Myocyte (in vitro differentiated cells): ENCODE measurements around the gene AGT. TPM values are rescaled to one million over a fixed set of nuclear protein-coding genes. Genes with fewer than 3 reads are reported as not detected.
"Not testable (repeated sequence)": the region's sequence is repeated elsewhere in the genome, so short reads cannot be mapped to it uniquely, and the experiment has no call there.

Source experiments
- DNase-seq: peaks from one replicate; pipeline ENCODE4 v3.0.0-alpha.2; 2012; ENCODE audit warnings: low read depth
- total RNA-seq: library from RNA; depleted of rRNA; stranded (reverse); fragments of >200 nt; gene quantifications from 2 replicates; pipeline ENCODE4 v1.2.3, GENCODE V29; 2014

The AGT gene
- total RNA-seq, 1 donor from 2014 or later: 36.5 TPM

DNA sequence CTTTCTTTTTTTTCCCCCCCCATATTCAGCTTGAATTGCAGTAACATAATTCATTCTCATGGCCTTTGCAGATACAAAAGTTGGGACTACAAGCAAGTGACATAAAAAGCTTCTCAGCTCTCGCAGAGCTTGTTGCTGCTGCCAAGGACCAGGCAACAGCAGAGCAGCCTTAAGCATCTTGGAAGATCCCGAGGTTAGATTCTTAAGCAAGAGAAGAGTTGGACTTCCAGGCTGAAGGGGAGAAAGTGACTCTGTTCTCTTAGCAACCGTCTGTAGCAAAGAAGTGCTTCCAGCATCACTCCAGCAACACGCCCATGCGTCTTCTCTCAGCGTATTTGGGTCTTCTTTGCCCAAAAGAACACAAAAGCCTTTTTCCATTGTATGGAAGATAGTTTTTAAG is 20.7 kb downstream of the AGT start:
- no peak for DNase-seq

DNA sequence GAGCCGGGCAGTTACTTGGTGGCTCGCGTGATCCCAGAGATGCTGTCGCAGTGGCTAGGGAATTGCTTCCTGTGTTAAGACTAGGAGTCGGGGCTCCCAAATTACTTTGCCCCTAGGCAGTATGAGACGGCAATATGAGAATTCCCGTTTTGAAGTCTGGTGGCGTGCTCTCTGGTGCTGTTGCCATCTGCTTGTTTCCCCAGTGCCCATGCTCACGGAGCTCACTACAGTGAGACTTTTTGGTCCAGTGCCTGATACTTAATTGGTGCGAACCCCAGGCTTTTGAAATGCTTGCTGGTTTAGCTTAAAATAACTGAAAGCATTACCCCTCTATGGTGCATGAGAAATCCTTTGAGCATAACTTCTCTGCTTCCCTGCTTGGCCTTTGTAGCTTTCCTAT is 22.3 kb downstream of the AGT start:
- DNase-seq: no peak

DNA sequence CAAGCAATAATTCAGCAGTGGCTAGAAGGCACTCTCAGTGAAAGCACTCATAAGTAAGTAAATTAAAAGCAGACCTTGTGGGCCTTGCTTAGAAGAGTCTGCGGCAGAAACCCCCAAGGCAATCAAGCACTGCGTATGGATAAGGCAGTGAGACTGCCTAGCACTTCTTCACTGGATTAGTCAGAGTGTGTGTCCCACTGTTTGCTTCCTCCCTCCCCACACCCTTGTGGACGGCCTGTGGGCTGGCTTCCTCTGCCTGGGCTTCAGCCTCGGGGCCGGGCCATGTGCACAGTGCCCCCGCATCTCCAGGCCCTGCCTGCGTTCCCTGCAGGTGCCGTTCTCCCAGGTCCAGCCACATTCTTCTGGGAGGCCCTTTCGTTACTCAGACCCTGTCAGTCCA is 23.8 kb downstream of the AGT start:
- no peak for DNase-seq

DNA sequence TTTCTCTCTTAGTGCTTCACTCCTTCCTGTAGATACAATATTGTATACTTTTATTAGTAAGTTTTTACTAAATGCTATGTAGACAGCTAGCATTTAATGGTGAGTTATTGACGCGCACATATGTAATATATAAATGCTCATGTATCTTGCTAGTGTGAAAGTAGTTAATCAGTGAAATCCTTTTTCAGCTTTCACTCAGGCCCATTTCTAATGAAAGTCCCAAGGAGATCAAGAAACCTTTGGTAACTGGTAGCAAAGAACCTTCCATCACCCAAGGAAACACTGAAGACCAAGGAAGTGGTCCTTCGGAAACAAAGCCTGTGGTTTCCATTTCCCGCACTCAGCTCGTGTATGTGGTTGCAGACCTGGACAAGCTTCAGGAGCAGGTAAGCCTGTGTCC is 27.2 kb downstream of the AGT start:
- DNase-seq: no peak

DNA sequence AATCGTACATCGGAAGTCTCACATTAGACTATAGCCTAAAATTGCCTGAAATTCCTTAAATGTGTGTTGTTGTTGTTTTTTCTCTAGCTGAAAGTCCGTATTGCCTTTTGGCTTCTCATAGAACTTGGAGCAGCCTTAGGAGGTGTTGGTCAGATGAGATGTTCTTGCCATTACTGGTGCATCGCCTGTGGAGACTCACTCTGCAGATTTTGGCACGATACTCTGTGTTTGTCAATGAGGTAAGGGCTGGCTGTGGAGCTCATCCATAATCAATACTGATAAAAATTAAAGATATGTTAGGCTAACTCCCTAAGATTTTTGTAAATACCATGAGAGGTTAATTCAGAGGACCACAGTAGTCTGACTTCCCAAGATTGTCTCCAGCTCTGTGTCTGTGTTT is 28.9 kb downstream of the AGT start:
- DNase-seq: no peak

DNA sequence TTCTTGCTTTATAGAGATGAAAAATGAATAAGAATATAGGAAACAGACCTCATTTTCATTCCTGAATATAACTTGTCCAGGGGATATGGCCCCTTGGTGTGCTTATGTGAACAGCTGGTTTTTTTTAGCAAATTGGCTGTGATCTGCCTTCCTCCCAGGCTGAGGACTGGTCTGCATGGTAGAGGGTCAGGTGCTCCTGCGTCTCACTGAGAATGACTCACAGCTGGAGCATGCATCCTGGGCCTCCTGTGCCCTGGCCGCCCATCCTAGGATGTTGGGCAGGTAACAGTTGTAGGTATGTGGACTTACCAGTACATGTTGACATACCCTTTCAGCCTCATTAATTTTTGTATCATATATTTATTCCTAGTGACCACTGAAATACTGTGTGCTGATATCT is 29.8 kb downstream of the AGT start:
- no peak for DNase-seq

DNA sequence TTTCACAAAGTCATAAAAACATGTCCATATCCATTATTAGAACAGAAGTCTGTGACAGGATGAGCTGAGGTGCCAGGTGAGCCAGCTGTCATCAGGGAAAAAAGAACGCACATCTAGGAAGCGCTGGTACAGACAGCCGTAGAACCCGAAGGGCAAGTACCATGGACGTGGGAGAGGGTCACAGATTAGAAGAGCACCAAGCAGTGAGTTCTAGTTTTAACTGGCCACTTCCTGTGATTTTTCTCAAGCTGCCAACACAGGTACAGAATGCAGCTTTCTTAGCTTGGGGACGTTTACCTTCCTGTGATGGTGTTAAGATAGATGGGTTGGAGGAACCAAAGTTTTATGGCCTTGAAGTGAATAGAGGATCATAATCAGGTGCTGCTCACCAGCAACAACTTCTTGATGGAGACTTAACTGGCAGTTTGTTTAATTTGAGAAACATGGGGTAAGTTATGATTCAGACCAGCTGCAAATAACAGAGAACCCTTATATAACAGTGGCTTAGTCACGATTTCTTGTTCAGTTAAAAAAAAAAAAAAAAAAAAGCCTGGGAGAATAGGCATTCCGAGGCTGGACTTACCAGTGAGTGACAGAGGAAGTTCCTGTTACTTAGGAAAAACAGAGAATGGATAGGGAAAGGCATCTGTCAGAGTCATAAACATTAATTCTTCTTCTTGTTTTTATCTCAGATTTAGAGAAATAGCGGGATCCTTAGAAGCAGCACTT is 30.9 kb downstream of the AGT start:
- DNase-seq: peak; percentile 43

DNA sequence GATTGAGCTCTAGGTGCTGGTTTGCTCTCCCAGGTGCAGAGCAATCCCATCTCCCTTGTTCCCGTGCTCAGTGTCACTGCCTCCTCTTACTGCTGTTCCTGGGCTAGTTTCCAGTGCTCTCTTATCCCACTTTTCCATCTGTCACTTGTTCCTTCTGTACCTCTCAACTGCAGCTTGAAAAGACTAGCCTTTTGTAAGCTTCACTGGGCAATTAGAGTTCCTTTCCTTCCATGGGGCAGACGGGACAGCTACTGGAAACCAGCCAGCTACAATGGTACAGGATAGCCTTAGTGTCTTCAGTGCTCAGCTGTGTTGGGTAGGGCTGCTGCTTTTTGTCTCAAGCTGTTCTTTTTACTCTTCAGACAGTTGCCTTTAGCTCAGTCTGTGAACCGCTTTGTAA is 31.6 kb downstream of the AGT start:
- peak; percentile 39 for DNase-seq

DNA sequence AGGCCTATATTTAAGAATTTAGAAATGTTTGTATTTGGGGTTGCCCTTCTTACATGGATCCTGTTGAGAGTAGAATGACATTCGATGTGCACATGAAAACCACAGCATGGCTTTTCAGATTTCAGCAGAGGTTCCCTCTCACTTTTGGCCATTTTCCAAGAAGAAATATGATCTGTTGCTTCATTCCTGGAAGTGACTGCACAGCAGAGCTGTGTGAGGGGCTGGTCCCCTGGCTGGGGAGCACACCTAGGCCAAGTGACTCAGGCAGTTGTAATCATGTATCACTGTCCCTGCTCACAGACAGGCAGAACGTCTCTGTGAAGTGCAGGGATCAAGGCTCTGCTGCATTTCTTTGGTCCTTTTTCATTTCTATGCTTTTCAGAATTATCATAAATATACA is 32.3 kb downstream of the AGT start:
- DNase-seq: peak; percentile 71

DNA sequence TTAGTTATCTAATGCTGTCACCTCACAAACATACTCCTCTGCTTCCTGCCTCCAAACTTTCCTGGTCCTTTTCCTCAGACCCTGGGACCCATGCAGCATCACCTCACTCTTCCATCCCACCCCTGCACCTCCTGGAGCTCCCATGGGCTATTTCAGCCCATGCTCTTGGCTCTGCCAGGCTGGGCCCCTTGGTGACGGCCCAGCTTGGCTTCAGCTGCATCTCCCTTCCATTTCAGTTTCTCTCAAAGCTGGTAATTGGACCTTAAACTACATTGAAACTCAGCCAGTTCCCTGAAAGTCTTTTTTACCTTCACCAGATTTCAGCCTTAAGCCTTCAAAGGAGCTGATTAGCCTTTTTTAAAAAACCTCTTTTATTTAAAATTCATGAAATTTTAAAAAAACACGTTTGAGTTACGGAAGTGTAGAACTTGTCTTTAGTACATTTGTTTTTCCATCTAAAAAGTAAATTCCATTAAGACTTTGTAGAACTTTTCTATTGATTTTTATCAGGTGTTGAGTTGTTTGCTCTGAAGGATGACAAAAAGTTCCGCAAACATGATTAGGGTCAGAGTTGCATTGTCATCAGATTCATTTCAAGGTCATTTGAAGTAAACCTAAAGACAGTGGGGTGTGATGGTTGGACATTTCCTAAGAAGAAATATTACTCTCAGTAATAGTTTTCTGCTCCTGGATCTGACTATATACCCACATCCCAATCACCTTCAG is 33.5 kb downstream of the AGT start:
- DNase-seq: no peak

DNA sequence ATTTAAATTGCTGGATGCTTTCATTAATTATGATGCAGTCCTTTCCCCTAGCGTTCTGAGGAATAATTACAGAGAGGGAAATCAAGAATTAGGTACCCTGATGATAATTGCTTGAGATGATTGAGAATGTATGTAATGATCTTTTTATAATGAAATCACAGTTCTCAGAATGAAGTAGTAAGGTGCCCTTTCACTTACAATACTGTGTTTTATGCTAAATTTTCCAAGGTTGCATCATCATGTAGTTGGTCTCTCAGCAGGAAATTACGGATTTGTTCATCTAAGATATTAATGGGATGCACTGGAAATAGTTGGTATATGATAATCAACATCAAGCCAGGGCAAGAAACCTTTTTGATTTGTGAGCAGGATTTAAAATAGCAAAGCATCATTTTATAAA is 34.1 kb downstream of the AGT start:
- DNase-seq: no peak

DNA sequence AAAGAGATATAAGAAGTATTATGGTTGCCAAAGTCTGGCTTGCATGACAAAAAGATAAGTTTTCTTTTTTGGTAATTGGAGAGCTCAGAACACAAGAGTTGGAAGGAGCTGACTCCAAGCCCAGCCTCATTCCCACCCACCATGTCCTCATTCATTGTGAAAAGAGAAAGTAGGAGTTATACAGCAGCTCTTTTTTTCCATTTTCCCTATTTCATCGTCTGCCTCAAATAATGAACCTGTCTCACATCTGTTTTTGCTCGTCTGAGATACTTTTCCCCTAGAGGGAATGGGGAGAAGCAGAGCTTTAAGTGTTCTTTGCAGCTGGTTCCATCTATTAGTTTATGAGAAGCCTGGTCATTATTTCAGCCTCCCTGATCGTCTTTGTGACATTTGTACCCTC is 34.7 kb downstream of the AGT start:
- DNase-seq: no peak

DNA sequence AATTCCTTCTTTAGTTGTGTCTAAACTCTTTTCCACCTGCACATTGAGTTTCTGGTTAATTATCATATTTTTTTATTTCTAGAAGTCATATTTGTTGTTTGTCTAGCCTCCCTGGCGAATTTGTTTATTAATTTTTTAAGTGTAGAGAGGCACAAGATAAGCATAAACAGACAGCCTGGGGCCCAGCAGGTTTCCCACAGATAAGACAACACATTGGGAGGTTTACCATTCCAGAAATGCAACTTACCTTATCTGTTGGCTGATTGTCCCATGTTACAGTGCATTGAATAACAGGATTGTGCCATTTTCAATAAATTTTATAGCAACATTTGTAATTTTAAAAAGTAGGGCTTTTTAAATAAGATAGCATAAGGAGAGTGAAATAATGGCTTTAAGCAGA is 36.7 kb downstream of the AGT start:
- DNase-seq: no peak

DNA sequence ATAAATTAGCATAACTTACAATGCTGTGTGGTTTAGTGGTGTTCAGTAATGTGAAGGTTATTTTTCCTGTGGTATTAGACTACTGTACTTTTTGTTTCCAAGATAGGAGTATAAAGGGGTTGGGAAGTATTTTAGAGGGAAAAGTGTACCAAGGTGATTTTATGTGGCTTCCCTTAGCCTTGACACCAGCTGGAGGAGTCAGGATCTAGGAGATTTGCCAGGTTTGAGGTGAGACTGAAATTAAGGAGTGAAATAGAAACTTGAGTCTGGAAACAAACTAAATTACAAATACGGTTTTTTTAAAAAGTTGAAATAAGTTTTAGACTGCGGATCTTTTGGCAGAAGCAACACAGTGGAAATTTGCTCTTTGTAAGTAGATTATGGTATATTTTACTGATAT is 39.3 kb downstream of the AGT start:
- no peak for DNase-seq

DNA sequence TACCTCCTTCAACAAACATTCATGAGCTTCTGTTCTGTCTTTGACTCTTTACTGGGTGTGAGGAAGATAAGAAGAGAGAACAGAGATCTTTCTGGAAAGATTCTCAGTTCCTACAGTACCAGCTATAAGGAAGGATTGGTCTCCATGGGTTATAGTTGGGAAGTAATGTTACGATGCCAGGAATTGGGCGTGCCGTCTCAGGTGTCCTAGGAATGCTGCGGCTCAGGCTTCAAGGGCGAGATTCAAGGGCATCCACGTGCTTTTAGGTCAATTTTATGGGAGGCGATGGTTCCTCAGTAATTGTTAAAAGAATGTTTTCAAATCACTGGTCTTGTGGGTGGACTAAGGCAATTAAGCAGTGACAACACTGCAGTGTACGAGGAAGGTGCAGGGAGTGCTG is 44.4 kb downstream of the AGT start:
- DNase-seq: no peak

DNA sequence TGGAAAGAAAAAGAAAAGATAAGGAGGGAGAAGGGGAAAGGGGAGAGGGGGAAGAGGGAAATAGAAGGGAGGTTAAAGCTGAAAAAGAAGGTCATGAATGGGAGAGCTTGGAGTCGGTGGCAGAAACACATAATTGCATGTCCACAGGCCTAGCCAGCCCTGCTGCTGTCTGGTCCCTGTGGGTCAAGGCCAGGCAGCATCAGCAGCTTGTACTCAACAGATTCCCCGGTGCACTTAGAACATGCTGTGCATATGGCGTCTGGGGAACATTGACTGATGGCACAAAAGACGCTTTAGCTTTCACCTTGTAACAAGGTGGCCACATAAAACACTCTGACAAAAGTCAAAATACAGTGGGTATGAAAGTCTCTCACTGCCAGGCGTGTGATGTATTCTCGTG is 45.7 kb downstream of the AGT start:
- DNase-seq: no peak

DNA sequence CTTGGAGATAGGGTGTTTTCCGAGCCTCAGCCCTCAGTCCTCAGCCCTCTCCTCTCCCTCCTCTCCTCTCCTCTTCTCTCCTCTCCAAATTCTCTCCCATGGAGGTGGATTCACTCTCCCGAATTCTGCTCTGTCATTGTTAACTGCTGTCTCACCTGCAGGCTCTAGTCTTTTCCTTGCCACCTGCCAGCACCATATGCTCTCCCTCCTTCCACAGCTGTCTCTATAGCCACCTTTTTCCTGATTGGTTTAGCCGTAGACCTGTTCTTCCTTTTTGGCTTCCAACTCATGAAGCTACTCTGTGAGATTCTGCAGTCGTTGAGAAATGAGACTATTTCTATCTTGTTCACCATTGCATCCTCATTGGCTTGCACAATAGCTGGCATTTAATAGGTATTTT is 51.9 kb downstream of the AGT start:
- no peak for DNase-seq

DNA sequence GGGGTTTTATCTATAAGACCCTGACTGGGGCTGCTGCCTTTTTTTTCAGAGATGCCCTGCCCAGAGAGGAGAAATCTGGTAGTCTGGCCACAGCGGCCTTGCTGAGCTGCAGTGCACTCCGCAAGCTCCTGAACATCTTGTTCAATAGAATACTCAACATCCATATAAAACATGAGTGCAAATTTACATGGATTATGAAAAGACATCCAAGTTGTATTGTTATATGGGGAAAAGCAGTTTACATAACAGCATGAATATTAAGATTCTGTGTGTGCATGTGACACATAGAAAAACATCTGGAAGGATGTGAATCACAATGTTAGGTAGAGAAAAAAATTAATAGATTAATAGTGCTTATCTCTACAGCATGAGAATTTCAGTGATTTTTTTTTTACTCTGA is 55.2 kb downstream of the AGT start:
- DNase-seq: no peak

DNA sequence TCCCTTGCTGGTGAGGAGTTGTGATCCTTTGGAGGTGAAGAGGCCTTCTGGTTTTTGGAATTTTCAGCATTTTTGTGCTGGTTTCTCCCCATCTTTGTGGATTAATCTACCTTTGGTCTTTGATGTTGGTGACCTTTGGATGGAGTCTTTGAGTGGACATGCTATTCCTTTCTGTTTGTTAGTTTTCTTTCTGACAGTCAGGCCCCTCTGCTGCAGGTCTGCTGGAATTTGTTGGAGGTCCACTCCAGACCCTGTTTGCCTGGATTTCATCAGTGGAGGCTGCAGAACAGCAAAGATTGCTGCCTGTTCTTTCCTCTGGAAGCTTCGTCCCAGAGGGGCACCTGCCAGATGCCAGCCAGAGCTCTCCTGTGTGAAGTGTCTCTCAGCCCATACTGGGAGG is 55.8 kb downstream of the AGT start:
- not testable (repeated sequence) for DNase-seq

DNA sequence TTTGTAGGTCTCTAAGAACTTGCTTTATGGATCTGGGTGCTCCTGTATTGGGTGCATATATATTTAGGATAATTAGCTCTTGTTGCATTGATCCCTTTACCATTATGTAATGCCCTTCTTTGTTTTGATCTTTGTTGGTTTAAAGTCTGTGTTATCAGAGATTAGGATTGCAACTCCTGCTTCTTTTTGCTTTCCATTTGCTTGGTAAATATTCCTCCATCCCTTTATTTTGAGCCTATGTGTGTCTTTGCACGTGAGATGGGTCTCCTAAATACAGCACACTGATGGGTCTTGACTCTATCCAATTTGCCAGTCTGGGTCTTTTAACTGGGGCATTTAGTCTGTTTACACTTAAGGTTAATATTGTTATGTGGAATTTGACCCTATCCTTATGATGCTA is 57.2 kb downstream of the AGT start:
- DNase-seq: not testable (repeated sequence)
